Thyroid gland (tissue), 4 donors: ENCODE results near the gene DISC1.
"Not testable (repeated sequence)": the region's sequence is repeated elsewhere in the genome, so short reads cannot be mapped to it uniquely, and the experiment has no call there.

Source experiments
- POLR2A ChIP-seq, 2 donors: fragments of 450-650 bp; IDR thresholded peaks; one replicate each; pipeline ENCODE4 v1.6.1; 2017; ENCODE audit warnings: antibody characterized with exemption in 2 of 2, mild to moderate bottlenecking in 2 of 2, moderate library complexity in 1 of 2
- TF ChIP-seq, protein P1 (sequence below), 6 experiments: fragments of 200-600 bp in 3 of 6; fragments of 450-650 bp in 3 of 6; sonication (generic) in 3 of 6; IDR thresholded peaks; one replicate each; pipeline ENCODE4 v1.5.1; 2016 to 2019; ENCODE audit warnings: antibody characterized with exemption in 6 of 6, mild to moderate bottlenecking in 2 of 6, inconsistent platforms in 1 of 6, moderate library complexity in 1 of 6

DNA sequence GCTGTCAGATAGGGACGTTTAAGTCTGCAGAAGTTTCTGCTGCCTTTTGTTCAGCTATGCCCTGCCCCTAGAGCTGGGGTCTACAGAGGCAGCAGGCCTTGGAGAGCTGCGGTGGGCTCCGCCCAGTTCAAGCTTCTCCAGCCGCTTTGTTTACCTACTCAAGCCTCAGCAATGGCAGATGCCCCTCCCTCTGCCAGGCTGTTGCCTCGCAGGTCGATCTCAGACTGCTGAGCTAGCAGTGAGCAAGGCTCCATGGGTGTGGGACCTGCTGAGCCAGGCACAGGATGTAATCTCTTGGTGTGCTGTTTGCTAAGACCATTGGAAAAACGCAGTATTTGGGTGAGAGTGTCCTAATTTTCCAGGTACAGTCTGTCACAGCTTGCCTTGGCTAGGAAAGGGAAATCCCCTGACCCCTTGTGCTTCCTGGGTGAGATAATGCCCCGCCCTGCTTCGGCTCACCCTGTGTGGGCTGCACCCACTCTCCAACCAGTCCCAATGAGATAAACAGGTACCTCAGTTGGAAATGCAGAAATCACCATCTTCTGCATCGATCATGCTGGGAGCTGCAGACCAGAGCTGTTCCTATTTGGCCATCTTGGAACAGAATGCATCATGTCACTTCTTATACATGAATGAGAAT is 25.2 kb downstream of the DISC1 start:
- TF ChIP-seq, protein P1, sequence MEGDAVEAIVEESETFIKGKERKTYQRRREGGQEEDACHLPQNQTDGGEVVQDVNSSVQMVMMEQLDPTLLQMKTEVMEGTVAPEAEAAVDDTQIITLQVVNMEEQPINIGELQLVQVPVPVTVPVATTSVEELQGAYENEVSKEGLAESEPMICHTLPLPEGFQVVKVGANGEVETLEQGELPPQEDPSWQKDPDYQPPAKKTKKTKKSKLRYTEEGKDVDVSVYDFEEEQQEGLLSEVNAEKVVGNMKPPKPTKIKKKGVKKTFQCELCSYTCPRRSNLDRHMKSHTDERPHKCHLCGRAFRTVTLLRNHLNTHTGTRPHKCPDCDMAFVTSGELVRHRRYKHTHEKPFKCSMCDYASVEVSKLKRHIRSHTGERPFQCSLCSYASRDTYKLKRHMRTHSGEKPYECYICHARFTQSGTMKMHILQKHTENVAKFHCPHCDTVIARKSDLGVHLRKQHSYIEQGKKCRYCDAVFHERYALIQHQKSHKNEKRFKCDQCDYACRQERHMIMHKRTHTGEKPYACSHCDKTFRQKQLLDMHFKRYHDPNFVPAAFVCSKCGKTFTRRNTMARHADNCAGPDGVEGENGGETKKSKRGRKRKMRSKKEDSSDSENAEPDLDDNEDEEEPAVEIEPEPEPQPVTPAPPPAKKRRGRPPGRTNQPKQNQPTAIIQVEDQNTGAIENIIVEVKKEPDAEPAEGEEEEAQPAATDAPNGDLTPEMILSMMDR (IDR thresholded peaks at IDR 0.05): not testable (repeated sequence)
- not testable (repeated sequence) for TF ChIP-seq POLR2A (IDR thresholded peaks at IDR 0.05)
